GM12865 (cell line): Measurements from ENCODE around the gene SLCO3A1.

ENCODE experiments used
- DNase-seq: peaks from one replicate; pipeline ENCODE4 v3.0.0; 2010; ENCODE audit warnings: low read depth
- H3K4me3 ChIP-seq: 2 replicates; pipeline ENCODE4 v1.5.1; 2011; ENCODE audit warnings: mild to moderate bottlenecking, low read depth, low read length, control low read depth
- TF ChIP-seq, protein P1 (sequence below): IDR thresholded peaks from 2 replicates; pipeline ENCODE4 v1.5.1; 2011; ENCODE audit warnings: low read length, control low read depth, low read depth, inconsistent platforms; ENCODE audit not compliant: insufficient read depth; ENCODE audit errors: missing control alignments

Gene SLCO3A1

GRCh38 chr15:91863621-91864255, 10.2 kb downstream of the SLCO3A1 start:
- no peak for DNase-seq
- TF ChIP-seq, protein P1, sequence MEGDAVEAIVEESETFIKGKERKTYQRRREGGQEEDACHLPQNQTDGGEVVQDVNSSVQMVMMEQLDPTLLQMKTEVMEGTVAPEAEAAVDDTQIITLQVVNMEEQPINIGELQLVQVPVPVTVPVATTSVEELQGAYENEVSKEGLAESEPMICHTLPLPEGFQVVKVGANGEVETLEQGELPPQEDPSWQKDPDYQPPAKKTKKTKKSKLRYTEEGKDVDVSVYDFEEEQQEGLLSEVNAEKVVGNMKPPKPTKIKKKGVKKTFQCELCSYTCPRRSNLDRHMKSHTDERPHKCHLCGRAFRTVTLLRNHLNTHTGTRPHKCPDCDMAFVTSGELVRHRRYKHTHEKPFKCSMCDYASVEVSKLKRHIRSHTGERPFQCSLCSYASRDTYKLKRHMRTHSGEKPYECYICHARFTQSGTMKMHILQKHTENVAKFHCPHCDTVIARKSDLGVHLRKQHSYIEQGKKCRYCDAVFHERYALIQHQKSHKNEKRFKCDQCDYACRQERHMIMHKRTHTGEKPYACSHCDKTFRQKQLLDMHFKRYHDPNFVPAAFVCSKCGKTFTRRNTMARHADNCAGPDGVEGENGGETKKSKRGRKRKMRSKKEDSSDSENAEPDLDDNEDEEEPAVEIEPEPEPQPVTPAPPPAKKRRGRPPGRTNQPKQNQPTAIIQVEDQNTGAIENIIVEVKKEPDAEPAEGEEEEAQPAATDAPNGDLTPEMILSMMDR, result no peak
- H3K4me3 ChIP-seq, result no peak overlapping the region

- no peak overlapping the region for H3K4me3 ChIP-seq
- TF ChIP-seq, protein P1, result no peak
- DNase-seq, result no peak
These were observed 11.2 kb downstream of the SLCO3A1 start for GRCh38 chr15:91864664-91865063.

- TF ChIP-seq, protein P1, result no peak
- DNase-seq, result no peak
- H3K4me3 ChIP-seq, result no peak overlapping the region
These were observed 12.0 kb downstream of the SLCO3A1 start for GRCh38 chr15:91865486-91865885.

GRCh38 chr15:91865950-91866349, 12.4 kb downstream of the SLCO3A1 start:
- TF ChIP-seq, protein P1, result no peak
- DNase-seq, result no peak

DNA sequence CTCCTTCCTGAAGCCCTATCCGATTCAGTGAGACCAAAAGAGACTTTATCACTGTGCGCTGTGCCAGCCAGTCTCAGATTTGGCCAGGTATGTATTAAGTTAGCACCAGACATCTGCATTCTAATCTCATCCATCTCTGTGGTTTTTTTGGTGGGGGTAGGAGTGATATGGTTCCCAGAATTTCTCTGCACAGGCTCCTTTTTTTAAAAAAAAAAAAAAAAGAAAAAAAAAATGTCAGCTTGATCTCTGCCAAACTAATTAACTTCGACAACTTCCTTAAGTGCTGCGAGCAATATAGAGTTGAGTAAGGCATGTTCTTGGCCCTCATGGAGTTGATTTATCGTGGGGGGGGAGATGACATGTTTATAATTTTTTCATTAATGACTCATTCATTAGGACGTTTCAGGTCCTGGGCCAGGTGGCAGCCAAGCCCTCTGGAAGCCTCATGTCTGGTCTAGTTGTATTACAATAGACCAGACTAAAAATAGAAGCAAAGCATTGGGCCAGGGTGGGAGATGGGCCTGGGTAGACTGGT, 12.9 kb downstream of the SLCO3A1 start:
- TF ChIP-seq, protein P1, result no peak
- H3K4me3 ChIP-seq, result no peak overlapping the region
- no peak for DNase-seq

More at GRCh38 chr15:91865950-91866349, 12.4 kb downstream of the SLCO3A1 start:
- no peak overlapping the region for H3K4me3 ChIP-seq

DNA sequence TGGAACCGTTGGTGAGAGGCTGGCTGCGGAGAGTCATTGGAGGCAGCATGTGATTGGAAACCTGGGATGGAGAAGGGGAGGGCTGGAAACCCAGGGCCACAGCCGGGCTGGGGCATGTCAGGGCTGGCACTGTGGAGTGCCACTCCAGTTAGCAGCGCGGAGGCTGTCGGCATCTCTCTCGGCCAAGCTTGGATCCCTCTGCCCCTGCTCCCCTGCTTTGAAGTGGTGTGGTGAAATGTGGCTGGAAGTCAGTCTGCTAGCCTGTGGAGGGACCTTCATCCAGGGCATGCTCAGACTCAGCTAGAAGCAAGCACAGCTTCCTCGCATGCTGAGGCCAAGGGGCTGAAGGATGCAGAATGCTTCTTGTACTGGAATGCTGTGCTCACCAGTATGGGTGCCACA, 13.5 kb downstream of the SLCO3A1 start:
- H3K4me3 ChIP-seq, result no peak overlapping the region
- TF ChIP-seq, protein P1, result no peak
- DNase-seq, result no peak

DNA sequence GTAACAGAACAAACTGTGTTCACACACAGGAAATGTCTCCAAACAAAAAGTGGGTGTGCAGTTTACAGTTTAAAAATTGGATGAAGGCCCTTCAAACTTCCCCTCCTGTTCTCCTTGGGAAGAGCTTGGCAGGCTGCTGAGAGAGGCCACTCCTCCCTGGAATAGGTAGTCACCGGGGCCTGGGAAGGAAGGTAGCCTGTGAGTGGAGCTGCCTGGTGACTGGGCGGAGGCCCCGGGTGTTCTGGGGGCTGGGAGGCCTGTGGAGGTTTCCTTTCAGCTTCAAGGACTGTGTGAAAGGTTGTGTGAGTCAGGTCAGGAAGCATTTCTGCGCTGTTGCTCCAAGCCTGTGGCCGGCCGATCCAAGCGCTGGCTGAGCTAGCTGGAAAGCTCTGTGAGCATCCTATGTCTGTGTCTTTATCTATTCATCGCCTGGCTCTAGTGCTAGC, 14.1 kb downstream of the SLCO3A1 start:
- DNase-seq, result no peak

More for the DNA sequence above, 14.1 kb downstream of the SLCO3A1 start:
- TF ChIP-seq, protein P1, result no peak
- H3K4me3 ChIP-seq, result no peak overlapping the region
